ENCODE results near the gene KY.

The KY gene, protein sequence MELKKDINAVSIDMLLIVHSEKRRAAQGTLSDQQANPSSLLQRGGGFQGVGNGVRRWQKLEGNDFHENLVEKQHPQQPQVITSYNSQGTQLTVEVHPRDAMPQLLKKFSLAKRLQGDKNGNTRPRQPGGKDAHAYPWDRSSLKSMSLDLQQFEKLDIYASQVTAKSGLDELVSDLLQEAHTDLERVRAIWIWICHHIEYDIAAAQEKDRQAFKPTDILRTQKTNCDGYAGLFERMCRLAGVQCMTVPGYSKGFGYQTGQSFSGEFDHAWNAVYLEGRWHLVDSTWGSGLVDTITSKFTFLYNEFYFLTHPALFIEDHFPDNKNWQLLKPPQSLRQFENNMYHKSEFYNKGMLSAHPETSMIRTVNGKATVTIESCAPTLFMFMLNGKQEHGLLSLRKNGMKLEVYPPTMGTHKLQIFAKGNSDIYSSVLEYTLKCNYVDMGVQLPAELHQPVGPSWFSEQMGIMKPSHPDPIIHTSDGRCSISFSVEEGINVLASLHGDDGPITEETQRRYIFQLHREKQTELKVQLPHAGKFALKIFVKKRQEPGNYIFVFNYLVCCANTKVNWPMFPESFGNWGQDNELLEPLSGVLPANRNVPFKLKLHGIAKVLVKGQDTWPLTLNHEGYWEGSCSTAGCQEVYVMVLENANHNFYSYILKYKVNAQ

DNA sequence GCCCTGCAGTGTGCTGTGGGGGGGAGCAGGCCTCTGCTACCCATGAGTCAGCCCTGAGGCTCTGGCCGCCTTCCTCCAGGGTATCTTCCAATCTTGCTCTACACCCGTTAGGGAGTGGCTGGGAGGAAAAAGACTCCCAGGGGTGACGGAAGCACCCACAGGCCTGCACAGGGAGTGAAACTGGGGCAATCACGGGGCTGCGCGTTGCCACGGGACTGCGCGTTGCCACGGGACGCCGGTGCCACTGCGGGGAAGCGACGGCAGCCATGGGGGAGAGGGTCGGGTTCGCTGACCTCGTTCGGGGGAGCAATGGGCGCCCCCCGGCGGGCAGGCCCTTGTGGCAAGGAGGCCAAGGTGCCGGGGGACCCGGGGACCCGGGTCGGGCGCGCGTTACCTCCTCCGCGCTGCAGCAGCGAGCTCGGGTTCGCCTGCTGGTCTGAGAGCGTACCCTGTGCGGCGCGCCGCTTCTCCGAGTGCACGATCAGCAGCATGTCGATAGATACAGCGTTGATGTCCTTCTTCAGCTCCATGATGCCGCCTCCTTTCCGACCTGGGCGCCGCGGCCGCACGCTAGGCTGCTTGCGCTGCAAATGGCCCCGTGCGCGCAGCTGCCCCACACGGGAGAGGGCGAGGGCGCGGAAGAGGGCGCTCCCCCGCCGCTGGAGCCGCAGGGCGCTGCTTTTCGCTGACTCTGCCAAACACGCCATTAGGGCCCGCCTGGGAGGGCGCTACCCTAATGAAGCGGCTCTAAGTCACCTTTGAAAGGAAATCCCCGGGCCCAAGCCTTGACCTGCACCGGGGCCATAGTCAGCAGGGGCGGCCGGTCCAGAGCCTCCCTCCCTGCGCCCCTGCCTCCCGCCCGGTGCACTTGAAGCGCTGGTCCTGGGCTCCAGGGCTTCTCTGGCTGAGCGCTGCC is at the start of gene KY:
Gene KY (minus strand): TSS at position 592 of the 916 bp plus-strand sequence. CDS start 62 bp downstream, at position 530.
- no peak within 1 kb of the TSS for H3K27ac Mint-ChIP-seq
- H3K27me3 Mint-ChIP-seq, result peaks cover 4% of the 10 kb centered on the region
- no peak within 1 kb of the TSS for H3K4me3 Mint-ChIP-seq
- no peaks in the 10 kb centered on the region for H3K9me3 Mint-ChIP-seq (ENCODE audit: low read depth)
- no peaks in the 10 kb centered on the region for H3K36me3 Mint-ChIP-seq
- H3K4me1 Mint-ChIP-seq (ENCODE audit: low read depth), result no peaks in the 10 kb centered on the region

DNA sequence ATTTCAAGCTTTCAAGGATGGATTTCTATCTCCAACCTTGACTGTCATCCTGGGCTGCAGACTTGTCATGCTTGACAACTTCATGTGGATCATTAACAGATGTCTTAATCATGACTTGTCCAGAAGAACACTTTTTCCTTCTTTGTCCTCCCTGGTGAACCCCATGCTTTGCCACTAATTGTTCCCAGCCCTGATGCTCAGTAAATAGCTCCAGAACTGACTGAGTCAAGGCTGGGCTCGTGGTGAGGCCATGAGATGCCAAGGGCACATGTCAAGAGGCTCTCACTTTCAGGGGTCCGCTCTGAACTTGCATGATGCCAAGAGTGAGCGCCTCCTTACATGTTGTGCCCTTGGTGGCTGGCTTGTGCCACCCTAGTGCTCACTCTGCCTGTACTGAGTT is 48.9 kb upstream of the KY start:
- Mint-ChIP-seq H3K36me3 (no peaks in the 10 kb centered on the region), H3K4me3 (no peak overlapping the region), H3K27me3 (peaks cover 4% of the 10 kb centered on the region), H3K4me1 (ENCODE audit: low read depth) (no peaks in the 10 kb centered on the region), H3K27ac (no peak overlapping the region), H3K9me3 (ENCODE audit: low read depth) (no peaks in the 10 kb centered on the region)

DNA sequence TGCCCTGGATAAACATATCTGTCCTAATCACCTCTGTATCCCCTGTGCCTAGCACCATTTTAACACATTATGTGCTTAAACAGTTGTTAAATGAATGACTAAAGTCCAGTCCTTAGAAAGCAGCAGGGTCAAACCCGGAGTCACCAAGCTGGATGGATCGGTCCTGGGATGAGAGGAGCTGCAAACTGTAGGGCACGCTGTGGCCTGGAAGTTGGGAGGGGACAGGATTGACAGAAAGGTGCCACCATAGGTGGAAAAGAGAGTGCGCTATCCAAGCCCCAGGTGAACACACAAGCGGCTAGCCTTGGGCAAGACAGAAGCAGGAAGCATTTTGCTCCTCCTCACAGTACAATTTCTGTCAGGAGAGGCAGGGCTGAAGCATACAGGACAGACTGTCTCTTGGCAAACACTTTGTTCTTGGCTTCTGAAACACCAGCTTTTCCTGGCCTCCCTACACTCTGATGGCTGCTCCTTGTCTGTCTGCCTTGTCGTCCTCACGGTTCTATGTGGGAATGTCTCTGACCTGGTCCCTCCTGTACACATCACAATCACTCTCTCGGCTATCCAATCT is 48.4 kb upstream of the KY start:
- H3K9me3 Mint-ChIP-seq (ENCODE audit: low read depth), result no peaks in the 10 kb centered on the region
- H3K27ac Mint-ChIP-seq, result no peak overlapping the region
- no peaks in the 10 kb centered on the region for H3K4me1 Mint-ChIP-seq (ENCODE audit: low read depth)
- H3K4me3 Mint-ChIP-seq, result no peak overlapping the region
- no peaks in the 10 kb centered on the region for H3K36me3 Mint-ChIP-seq
- H3K27me3 Mint-ChIP-seq, result peaks cover 4% of the 10 kb centered on the region

DNA sequence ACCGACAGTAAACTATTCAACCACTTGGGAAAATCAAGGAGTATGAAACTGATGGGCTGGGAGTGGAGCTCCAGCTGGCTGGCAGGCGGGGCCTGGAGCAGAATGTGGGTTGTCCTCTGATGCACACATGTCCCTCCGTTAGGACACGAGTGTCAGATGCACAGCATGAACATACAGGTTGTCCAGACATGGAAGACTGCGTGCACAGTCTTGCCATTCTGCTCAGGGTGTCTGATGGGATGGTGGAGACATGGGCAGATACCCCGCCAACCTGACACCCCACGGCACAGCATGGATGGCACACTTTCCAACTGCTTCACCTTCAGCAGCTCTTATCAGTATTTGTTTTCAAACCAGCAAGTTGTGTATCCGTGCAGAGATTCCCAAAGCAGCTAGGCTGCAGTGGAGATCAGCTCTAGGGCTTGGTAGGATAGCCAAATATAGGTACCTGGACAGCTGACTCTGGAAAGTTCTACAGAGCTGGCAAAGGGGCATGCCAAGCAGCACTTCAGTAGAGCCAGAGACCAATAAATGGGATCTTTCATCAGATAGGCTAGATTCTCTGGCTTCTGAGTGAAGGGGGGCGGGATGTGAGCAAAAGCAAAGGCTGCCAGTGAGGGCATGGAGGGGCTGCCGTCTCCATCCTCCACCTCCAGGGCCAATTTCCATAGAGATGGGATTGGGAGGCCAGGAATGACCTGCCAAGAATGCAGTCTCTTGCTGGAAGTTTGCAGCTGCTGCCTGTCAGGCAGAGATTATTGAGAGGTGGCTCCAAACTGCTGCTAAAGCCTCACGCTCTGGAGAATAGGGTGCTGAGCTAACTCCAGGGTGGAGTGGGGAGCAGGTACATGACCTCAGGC is 47.2 kb upstream of the KY start:
- no peaks in the 10 kb centered on the region for H3K9me3 Mint-ChIP-seq (ENCODE audit: low read depth)

DNA sequence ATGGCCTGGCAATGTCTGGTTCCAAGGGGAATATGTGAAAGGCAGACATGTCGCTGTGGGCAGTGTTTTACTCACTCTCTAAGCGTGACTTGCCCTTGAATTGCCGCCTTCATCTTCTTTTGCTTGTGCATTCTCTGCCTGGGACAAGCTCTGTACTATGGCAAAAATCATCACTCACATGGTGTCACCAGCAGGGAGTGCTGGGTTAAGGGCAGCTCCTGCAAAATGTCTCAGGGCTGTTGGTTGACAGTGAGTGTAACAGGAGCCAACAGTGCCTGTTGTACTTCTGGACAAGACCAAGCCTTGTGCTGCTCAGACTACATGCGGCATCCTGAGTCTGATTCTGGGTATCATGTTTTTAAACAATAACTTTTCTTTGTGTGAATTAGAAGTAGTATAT is 45.3 kb upstream of the KY start:
- no peak overlapping the region for H3K4me3 Mint-ChIP-seq
- no peaks in the 10 kb centered on the region for H3K36me3 Mint-ChIP-seq
- no peak overlapping the region for H3K27ac Mint-ChIP-seq
- H3K9me3 Mint-ChIP-seq (ENCODE audit: low read depth), result no peaks in the 10 kb centered on the region
- peaks cover 2% of the 10 kb centered on the region for H3K27me3 Mint-ChIP-seq
- H3K4me1 Mint-ChIP-seq (ENCODE audit: low read depth), result no peaks in the 10 kb centered on the region

More for the DNA sequence above, 47.2 kb upstream of the KY start:
- no peak overlapping the region for H3K27ac Mint-ChIP-seq
- H3K27me3 Mint-ChIP-seq, result peaks cover 4% of the 10 kb centered on the region
- no peaks in the 10 kb centered on the region for H3K4me1 Mint-ChIP-seq (ENCODE audit: low read depth)
- no peaks in the 10 kb centered on the region for H3K36me3 Mint-ChIP-seq
- no peak overlapping the region for H3K4me3 Mint-ChIP-seq

DNA sequence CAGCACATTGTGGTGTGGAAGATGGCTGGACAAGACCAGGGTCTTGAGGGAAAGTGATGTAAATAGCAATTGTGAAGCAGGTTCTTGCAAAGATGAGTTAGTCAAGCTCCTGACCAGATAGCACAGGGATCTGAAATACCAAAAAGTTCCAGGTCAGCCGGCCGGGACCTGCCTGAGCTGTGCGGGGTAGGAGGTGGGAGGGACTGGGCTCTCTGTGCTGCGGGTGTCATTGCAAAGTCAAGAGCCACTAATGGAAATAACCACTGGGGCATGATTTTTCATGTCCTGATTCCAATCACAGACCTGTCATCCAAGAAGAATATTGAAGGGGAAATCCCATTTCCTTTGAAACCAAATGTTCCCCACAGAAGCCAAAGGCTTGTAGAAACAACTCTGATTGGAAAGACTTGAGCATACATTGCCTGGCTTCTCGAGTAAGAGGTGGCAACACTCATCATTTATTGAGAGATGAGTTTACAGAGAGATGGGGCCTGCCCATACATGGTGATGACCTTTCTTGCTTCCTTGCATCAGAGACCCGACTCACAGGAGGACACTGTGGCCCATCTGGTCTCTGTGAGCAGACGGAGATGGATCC is 44.2 kb upstream of the KY start:
- Mint-ChIP-seq H3K4me3 (no peak overlapping the region), H3K27me3 (peaks cover 2% of the 10 kb centered on the region), H3K36me3 (no peaks in the 10 kb centered on the region), H3K9me3 (ENCODE audit: low read depth) (no peaks in the 10 kb centered on the region), H3K27ac (no peak overlapping the region), H3K4me1 (ENCODE audit: low read depth) (no peaks in the 10 kb centered on the region)

DNA sequence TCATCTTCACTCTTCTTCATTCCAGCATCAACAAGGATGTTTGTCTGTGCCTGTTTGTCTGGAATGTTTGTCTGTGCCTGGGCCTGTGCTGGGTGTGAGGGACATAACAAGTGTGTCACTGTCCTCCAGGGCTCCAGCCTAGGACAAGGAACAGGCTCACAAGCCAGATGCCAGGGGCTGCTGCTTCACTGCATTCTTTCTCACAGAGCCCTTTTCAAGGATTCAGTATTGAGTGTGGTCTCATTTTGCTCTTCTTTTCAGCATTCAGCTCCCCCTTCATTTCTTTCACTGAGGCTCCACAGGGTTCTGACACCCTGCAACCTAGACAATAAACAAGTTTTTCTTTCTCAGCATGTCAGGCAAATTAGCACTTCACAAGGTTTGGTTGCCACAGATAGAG is 43.6 kb upstream of the KY start:
- no peaks in the 10 kb centered on the region for H3K4me1 Mint-ChIP-seq (ENCODE audit: low read depth)
- H3K27ac Mint-ChIP-seq, result no peak overlapping the region
- peaks cover under 1% of the 10 kb centered on the region for H3K27me3 Mint-ChIP-seq
- no peak overlapping the region for H3K4me3 Mint-ChIP-seq
- no peaks in the 10 kb centered on the region for H3K36me3 Mint-ChIP-seq
- H3K9me3 Mint-ChIP-seq (ENCODE audit: low read depth), result no peaks in the 10 kb centered on the region

DNA sequence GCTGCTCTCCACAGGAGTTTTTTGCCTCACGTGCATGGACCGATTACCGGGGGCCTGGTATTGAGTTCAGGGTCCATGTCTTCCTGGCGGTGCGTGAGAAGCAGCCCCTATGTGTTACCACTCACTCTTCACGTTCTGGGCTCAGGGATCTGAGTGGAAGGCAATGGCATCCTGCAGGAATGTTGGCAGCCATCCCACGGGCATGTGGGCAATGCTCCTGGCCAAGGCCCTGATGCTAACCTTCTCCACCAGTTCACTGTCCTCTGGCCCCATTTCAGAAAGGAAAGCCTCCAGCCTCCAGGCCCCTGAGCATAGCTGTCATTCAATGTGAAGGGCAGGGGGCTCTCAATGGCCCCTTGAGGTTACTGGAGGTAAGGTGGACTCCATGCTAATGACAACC is 43.0 kb upstream of the KY start:
- no peaks in the 10 kb centered on the region for H3K4me1 Mint-ChIP-seq (ENCODE audit: low read depth)
- H3K9me3 Mint-ChIP-seq (ENCODE audit: low read depth), result no peaks in the 10 kb centered on the region
- no peak overlapping the region for H3K27ac Mint-ChIP-seq
- no peaks in the 10 kb centered on the region for H3K36me3 Mint-ChIP-seq
- no peaks in the 10 kb centered on the region for H3K27me3 Mint-ChIP-seq
- H3K4me3 Mint-ChIP-seq, result no peak overlapping the region

DNA sequence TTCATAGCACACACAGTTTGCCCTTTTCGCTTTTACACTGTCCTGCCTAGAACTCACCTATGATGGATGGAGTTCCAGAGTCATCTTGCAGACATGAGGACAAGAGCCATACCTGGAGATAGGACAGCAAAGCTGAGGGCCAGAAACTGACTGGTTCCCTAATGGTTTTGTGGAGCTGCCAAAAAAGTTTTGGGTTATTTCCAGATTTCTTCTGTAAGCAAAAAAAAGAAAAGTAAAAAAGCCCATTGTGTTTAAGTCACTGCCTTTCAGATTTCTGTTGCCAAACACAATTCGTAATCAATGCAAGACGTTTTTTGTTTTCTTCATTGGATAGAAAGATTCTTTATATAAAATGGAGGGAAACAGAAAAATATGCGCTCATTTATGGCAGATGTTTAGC is 42.4 kb upstream of the KY start:
- Mint-ChIP-seq H3K4me3 (no peak overlapping the region), H3K27ac (no peak overlapping the region), H3K4me1 (ENCODE audit: low read depth) (no peaks in the 10 kb centered on the region), H3K9me3 (ENCODE audit: low read depth) (no peaks in the 10 kb centered on the region), H3K27me3 (no peaks in the 10 kb centered on the region), H3K36me3 (no peaks in the 10 kb centered on the region)

DNA sequence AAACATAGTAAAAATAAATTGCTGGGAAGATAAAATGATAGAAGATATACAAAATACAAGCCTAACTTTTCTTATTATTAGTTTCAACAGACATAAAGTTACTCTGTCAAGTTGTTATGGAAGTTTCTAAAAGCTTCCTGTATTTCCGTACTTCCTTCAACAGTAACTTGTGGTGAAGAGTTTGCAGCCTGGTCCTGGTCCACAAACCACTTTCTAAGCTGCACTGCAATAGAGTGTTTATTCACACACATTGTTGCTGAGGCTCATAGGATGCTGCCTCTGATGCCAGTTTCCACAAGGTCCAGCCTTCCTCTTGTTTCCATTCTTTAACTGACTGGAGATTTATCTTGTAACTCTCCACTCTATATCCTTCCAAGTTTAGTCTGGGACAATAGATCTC is 39.4 kb upstream of the KY start:
- Mint-ChIP-seq H3K4me3 (no peak overlapping the region), H3K9me3 (ENCODE audit: low read depth) (no peaks in the 10 kb centered on the region), H3K36me3 (no peaks in the 10 kb centered on the region), H3K27ac (no peak overlapping the region), H3K27me3 (no peaks in the 10 kb centered on the region), H3K4me1 (ENCODE audit: low read depth) (no peaks in the 10 kb centered on the region)

DNA sequence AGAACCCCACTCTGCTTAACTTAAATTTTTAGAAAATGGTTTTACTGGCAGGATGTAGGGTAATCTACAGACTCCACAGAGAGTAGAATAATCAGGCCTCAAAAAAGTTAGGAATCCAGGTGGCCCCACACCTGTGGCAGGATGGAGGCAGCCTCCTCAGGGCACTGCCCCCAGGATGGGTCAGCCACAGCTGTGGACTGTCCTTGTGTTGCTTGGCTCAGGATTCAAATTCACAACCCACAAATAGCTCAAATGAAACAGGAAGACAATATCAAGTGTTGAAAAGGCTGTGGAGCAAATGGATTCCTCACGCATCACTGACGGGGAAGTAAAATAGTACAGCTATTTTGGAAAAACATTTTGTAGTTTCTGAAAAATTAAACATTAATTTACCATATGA is 36.8 kb upstream of the KY start:
- H3K4me1 Mint-ChIP-seq (ENCODE audit: low read depth), result no peaks in the 10 kb centered on the region
- H3K36me3 Mint-ChIP-seq, result no peaks in the 10 kb centered on the region
- H3K4me3 Mint-ChIP-seq, result no peak overlapping the region
- no peaks in the 10 kb centered on the region for H3K9me3 Mint-ChIP-seq (ENCODE audit: low read depth)
- no peaks in the 10 kb centered on the region for H3K27me3 Mint-ChIP-seq
- H3K27ac Mint-ChIP-seq, result no peak overlapping the region

DNA sequence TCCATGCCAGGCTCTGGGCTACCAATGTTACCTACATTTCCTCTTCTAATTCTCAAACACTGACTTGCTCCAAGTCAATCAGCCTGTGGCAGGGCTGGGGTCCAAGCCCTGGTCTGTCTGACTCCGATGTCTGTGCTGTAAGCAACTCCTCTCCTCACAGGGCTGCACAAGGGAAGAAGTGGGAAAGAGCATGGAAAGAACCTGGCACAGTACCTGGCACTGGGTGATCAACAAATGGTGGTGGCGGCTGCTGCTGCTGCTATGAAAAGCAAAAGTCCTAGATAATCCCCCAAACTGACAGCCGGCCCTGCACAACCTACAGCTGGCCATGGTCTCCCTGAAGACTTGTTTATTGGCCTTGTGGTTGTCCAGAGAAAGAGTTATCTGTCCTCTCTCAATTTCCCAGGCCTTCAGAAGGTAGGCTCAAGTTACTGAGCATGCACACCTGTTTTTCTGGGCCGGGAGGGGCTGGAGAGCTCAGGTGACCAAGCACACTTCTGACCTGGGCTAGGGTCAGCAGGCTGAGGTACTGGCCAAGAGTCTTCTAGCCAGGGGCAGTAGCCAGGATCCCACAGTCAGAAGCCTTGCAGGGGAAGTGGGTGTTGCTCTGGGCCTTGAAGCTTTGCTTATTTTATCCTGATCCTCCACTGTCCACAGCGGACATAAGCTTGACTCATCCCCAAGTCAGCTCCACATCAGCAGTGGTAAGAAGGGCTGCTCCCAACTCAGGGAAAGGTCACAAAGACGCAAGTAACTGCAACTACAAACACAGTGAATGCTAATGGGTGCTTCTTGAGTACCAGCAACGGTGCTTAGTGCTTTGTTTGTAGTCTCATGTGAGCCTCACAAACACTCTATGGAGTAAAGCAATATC is 35.3 kb upstream of the KY start:
- Mint-ChIP-seq H3K9me3 (ENCODE audit: low read depth) (no peaks in the 10 kb centered on the region), H3K36me3 (no peaks in the 10 kb centered on the region), H3K27me3 (peaks cover 1% of the 10 kb centered on the region), H3K27ac (no peak overlapping the region), H3K4me3 (no peak overlapping the region), H3K4me1 (ENCODE audit: low read depth) (no peaks in the 10 kb centered on the region)

DNA sequence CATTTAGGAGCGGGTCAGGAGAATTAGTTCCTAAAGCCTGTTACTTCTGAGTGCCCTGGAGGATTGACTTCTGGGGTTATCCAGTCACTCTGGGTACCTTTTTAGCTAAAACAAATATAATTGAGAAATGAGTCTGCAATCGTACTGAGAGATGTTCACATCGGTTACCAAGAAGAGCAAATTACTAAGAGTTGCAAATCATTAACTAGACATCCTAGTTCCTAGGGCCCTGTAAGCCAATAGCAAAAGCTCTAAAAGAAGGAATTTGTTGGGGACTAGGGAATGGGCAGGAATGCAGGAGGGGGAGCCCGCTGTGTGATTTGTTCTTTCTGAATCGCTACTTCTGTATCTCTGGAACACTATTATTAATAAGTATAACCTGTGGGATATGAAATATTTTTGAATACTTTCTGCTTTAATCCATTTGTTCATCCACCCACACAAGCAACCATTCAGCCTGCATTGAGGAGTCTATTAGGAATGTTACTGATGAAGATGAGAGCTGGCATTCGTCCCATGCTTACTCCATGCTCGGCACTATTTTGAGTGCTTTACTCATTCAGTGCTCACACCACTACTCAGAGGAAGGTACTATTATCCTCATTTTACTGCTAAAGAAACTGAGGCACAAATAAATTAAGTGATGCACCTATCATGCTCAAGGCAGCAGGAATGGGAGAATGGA is 31.5 kb upstream of the KY start:
- no peak overlapping the region for H3K27ac Mint-ChIP-seq
- no peaks in the 10 kb centered on the region for H3K9me3 Mint-ChIP-seq (ENCODE audit: low read depth)
- peaks cover 1% of the 10 kb centered on the region for H3K27me3 Mint-ChIP-seq
- no peak overlapping the region for H3K4me3 Mint-ChIP-seq
- no peaks in the 10 kb centered on the region for H3K4me1 Mint-ChIP-seq (ENCODE audit: low read depth)
- no peaks in the 10 kb centered on the region for H3K36me3 Mint-ChIP-seq

Data from activated naive CD8-positive, alpha-beta T cell (primary cell).